Nucleus accumbens (tissue), 56 donors: ENCODE results near the gene MKRN2.
A peak's percentile ranks its signal among the peaks of the same experiment; 100 is the strongest.

ENCODE experiments used
- DNase-seq, 56 donors: peaks; one replicate each; lab custom pipeline; 2025; lab: John Stamatoyannopoulos, UW

The MKRN2 gene

DNA sequence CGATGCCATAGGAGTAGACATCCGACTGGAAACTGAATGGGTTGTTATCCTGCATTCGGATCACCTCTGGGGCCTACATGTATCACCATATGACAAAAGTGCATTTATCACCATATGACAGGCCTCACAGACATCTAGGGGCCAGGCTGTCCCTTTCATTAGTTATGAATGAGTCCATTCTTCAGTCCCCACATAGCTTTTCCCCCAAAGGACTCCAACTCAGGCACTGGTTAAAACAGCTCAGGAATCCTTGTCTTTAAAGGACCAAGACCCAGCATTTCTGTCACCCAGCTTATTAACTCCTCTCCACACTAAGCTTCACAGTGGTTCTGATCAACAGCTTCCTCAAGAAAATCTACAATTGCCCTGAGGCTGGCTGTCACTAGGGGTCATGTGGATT is 28.3 kb downstream of the MKRN2 start:
- no peak for DNase-seq

DNA sequence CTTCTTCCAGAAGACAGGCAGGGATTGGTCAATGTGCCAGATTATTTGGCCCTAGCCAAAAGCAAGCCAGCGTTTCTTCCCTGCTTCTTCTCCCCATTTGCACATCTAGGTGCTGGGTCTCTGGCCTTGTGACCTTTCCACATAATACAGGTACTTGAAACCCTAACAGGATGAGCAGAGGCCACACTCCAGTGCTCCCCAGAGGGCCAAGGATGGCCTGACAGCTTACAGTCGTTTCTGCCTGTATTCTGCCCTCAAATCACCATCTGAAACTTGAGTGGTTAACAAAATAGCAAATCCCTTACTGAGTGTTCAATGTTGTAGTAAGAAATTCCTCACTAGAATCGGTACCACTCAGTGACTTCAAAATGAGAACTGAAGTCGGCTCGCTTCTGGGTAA is 29.1 kb downstream of the MKRN2 start:
- no peak for DNase-seq

DNA sequence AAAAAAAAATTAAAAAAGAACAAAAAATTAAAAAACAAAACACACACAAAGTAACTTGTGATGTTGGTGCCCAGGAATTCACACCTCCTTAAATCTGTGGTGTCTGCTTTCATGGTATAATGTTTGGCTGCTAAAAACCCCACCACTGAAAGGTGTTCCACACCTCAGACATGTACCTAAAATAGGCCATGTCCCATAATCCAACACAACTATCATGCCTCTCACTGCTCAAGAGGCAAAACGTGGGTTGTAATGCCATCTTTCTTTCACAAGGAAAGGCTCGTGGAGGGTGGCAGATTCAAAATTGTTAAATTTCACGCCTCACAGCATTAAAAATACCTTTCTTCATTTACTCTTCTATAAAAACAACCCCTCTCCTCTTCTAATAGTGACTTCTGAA is 29.5 kb downstream of the MKRN2 start:
- DNase-seq = peak in 1 of 56 donors; percentile 6

DNA sequence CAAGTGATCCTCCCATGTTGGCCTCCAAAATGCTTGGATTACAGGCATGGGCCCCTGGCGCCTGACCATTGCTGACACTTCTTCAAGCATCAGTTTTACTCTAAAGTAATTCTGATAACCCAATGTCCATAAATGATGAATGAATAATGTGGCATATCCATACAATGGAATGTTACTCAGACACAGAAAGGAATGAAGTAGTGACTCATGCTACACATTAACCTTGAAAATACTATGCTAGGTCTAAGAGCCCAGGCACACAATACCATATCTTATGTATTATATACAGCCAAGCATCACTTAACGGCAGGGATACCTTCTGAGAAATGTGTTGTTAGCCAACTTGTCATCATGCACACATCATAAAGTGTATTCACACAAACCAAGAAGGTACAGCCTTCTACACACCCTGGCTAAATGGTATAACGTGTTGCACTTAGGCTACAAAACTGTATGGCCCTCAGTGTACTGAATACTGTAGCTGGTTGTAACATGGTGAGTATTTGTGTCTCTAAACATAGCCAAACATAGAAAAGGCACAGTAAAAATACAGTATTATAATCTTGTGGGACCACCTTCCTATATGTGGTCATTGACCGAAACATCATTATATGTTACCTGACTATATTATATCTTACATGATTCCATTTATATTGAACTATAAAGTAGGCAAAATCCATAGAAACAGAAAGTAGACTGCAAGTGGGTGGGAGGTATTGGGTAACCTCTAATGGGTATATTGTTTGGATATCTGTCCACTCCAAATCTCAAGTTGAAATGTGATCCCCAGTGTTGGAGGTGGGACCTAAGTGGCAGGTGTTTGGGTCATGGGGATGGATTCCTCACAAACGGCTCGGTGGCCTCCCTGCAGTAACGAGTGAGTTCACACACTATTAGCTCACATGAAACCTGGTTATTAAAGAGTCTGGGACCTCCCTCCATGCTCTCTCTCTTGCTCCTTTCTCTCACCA is 31.4 kb downstream of the MKRN2 start:
- no peak for DNase-seq

DNA sequence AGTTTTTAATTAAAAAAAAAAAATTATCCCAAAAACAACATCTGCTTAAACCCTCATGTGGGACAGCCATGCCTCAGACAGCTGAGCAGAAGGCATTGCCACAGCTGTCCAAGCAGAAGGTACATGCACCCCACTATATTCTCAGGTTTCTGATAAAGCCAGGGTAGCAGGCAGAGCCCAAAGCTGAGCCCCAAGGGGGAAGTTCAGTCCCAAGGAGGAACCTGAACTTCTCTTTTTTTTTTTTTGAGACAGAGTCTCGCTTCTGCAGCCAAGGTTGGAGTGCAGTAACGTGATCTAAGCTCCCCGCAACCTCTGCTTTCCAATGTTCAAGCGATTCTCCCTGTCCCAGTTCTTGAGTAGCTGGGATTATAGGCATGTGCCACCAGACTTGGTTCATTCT is 33.2 kb downstream of the MKRN2 start:
- DNase-seq = no peak

DNA sequence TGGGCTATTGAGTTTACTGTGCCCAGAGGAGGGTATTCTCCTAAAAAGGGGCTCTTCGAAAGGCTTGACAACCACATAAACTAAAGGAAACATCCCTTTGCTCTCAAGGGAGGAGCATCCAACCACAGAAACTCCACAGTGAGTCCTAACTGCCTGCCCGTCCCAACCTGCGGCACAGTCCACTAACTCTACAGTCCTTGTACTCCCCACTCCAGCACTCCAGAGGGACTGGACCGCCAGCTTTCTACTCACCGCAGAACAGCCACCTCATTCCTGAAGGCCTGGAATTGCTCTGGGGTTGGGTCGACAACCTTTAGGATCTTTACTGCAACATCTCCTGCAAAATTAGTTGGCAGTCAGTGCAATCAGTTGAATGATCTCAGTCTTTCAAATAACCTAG is 34.6 kb downstream of the MKRN2 start:
- no peak for DNase-seq

DNA sequence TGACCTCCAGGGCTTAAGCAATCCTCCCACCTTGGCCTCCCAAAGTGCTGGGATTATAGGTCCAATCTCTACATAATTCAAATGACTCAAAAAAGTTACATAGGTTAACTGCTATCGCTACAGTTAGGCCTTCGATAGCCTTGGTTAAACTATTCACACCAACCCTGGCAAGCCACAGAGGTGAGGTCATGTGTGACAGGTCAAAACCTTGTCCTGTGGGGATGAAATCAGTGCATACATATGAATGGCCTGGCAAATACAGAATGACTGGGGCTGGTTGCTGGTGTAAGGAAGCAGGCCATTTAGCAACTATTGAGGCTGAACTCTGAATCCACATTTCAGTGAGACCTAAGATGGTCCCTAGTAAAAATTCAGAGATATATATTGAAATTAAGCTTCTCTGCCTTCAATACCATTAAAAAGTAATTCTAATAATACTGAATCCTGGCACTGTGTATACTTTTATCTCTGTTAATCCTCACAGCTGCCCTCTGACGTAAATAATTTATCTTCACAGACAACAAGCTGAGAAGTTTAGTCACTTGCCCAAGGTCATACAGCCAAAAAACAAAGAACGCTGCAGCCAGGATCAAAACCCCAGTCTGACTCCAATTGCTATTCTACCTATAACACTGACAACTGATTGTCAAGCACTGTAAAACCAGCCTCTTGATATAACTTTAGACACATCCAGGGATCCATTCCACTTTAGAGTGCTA is 35.3 kb downstream of the MKRN2 start:
- DNase-seq = no peak

DNA sequence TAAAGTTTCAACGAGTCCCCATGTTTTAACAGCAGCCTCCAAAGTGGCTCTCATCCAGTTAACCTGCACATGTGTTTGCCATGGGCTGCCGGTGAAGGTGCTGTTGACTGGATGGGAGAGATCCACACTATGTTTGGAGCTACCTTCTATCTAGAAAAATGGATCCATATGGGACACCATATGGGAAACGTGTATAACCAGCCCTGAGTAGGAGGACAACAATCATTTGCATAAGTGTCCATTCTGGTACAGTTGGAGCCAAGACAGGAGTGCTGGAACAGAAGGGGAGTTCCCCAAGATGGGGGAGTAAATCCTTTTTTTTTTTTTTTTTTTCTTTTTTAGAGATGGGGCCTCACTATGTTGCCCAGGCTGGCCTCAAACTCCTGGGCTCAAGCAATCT is 36.6 kb downstream of the MKRN2 start:
- DNase-seq = no peak

DNA sequence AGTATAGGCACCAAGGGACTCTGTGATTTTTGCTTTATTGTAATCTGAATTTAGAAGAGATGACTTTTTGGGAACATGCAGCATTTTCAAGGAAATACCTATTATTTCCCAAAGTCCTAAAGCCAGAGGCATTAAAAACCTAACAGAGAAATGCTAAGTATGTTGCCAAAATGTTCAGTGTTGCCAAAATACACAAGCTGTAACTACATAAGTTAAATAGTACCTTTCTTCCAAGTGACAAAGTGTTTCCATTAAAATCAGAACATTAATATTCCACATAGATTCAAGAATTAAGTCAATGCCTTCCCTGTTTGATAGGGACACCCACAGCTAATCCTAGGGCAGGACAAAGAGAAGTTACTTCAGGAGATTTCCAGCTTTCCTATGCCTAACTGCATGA is 42.0 kb downstream of the MKRN2 start:
- no peak for DNase-seq

DNA sequence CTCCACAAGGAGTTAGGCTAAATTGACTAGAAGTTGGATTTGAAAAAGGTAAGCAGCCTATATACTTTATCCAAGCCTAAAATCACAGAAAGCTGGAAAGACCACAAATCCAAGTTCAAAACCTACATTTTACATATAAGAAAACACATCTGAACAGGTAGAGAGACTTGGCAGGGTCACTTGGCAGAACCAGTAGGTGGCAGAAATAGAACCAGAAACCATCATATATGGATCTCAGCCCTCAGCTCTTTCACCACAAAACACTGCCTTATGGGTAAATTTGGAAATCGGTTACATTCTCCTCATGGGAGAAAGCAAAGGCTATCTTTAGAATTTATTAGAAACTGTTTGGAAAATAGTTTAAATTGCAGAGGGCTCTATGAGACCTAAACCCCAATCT is 44.2 kb downstream of the MKRN2 start:
- no peak for DNase-seq

DNA sequence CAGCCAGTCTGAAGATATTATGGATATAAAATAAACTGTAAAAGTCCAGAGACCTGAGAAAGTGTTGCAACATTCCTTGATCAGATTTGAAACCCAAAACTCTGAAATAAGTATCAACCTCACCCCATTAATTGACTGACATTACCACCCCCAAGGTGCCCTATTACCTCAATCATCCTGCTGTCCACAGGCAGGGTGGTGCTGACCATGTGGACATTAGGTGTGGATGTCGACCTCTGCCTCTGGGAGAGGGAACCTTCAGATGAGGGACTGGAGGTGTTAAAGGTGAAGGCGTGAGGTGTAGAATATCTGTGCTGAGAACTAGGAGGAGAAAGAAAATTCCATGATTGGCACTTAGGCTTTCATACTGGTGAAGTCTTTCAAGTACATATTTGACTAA is 47.1 kb downstream of the MKRN2 start:
- no peak for DNase-seq

DNA sequence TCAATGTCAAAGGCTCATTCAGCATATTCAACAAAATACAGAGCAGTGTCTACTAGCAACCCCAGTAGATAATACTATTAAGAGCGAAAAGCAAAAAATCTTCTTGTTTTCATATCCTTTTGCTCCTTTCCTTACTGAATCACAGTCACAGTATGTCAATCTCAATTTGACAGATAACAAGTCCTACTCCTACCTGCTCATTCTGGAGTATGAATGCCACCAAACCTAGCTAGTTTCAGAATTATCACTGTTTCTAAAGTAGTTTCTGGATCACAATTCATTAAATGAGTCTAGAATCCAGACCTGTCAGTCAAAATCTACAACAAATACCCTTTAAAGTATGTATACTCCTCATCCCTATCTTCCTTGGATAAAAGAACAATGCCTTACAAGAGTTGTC is 51.5 kb downstream of the MKRN2 start:
- no peak for DNase-seq

DNA sequence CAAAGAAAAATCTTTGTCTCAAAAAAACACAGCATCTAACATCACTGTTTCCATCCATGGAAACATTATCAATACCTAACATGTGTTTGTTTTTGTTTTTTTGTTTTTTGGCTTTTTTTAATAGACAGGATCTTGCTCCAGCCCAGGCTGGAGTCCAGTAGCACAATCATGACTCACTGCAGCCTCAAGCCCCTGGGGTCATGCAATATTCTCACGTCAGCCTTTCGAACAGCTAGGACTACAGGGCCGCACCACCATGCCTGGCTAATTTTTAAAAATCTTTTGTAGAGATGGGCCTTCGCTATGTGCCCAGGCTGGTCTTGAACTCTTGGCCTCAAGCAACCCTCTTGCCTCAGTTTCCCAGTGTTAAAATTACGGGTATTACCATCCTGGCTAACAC is 54.2 kb downstream of the MKRN2 start:
- no peak for DNase-seq

DNA sequence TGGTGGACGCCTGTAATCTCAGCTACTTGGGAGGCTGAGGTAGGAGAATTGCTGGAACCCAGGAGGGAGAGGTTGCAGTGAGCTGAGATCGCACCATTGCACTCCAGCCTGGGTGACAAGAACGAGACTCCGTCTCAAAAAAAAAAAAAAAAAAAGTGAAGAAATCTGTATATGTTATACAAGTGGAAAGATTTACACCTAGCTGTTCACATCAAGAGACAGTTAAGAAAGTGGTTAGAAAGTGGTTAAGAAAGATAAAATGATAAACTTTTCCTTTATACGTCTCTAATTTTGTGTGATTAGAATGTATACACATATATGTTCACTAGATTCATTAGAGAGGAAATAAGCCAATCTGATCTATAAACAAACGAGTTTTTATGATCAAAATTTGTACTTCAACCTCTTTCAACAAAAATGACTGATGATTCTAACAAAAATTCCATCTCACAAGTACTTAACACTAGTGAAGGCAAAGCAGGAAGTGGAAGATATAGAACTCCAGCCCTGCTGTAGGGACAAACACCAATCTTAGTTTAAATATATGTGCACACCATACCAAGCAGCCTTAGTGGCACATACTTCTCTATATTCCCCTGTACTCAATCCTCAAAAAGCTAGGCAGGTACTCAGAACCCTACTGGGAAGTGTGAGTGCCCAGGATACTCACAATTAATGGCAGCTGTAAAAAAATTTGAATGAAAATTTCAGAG is 55.8 kb downstream of the MKRN2 start:
- no peak for DNase-seq

DNA sequence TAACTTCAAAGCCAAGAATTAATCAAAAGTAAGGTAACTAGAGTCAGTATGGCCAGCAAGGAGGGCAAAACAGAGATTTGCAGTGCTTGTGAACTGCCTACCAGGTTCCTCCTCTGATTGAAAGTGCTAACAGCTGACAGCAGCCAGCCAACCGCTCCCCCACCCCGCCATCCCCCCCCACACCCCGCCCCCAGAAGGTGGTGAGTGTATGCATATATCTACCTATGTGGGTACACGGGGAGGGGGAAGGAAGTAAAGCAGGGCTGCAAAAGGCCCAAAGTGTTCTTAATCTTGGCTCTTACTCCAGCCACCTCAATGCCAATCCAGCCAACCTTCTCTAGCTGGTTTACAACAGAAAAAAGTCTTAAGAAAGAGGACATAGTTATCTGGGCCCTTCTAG is 56.4 kb downstream of the MKRN2 start:
- DNase-seq = no peak

DNA sequence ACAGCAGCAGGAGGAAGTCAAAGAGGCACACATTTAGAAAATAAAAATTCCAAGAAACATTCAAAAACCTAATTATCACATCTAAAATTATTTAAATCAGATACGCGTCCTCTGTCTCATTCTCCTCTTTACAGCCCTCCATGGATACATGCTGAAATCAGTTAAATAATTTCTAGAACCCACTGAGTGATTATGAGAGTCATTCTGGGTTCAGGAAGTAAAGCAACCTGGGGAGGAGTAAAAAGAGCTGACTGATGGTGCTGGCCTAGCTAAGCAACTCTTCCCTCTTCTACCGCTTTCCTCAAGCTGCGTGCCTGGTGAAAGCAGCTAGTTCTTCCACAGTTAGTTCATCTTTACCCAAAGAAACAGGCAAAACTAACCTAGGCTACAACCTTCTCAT is 58.4 kb downstream of the MKRN2 start:
- DNase-seq = no peak

DNA sequence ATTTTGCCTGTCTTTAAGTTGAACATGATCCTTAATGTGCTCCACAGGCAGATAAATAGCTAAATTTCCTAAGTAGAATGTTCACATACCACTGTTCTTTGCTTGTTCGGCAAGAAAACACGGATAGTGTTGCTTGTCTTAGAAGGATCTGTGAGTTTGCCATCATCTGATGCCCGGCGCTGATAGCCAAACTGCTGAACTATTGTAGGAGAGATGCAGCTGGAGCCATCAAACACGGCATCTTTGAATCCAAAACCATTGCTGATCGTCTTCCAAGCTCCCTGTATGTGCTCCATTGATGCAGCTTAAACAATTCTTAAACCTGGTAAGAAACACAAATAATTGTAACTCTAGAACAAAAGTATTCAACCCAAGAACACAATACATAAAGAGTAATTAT is 61.5 kb downstream of the MKRN2 start:
- DNase-seq = peak in 7 of 56 donors; percentile 1 to 28 (median 10)

DNA sequence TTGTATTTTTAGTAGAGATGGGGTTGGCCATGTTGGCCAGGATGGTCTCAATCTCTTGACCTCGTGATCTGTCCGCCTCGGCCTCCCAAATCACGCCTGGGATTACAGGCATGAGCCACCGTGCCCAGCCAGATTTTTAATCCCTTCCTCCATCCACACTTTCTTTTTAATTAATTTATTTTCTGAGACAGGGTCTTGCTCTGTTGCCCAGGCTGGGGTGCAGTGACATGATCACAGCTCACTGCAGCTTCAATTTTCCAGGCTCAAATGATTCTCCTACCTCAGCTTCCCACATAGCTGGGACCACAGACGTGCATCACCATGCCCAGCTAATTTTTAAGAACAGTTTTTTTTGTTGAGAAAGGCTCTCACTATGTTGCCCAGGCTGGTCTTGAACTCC is 63.4 kb downstream of the MKRN2 start:
- no peak for DNase-seq

DNA sequence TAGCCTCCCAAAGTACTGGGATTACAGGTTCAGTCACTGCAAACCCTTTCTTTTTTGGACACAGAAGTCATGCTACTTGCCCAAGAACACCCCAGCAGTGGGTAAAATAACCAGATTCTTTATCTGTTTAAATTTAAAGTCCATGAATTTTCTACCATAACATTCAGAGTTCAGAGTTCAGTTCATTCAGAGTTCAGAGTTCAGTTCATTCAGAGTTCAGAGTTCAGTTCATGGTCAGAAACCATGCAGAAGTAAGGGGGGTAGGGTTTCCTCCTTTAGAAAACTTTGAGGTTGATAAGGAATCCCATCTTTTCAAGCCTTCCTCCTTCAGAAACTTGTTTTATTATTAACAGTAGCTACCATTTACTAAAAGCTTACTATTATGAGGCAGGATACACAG is 63.8 kb downstream of the MKRN2 start:
- no peak for DNase-seq

DNA sequence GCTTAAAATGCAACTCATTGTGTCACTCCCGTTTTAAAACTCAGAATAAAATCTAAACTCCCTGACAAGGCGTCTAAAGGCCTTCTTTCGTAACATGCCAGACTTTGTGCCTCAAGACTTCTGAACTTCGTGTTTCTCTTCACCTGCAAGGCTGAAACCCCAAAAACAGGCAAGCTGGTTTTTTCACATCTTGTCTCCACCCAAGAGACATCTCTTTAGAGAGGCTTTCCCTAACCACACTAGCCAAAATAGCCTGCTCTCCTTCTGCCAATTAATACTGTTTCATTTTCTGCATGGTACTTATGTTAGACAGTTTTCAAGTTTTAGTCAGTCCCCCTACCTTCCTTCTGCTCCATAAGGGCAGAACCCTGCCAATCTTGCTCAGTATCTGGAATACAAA is 65.4 kb downstream of the MKRN2 start:
- no peak for DNase-seq

DNA sequence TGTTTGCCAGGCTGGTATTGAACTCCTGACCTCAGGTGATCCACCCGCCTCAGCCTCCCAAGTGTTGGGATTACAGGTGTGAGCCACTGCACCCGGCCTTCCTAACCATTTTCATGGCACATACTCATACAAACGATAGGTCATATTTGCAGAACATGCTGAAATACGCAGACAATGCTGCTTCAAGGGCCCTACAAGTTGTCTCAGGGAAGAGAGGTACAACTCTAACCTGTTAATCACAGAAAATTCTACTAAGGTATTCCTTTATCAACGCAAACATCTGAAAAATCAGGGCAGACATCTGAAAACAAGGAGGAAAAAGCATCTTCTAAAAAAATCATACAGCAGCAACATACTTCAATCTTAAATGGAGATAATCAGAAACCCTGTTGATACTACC is 67.2 kb downstream of the MKRN2 start:
- no peak for DNase-seq
